GM12873 (cell line): Measurements from ENCODE around the gene ANKRD17.

Experiments
- TF ChIP-seq, protein P1 (sequence below): IDR thresholded peaks from 2 replicates; pipeline ENCODE4 v1.5.1; 2012; ENCODE audit warnings: low read depth, mild to moderate bottlenecking, moderate library complexity, low read length, control low read depth; ENCODE audit not compliant: insufficient read depth; ENCODE audit errors: missing control alignments

ANKRD17 gene

DNA sequence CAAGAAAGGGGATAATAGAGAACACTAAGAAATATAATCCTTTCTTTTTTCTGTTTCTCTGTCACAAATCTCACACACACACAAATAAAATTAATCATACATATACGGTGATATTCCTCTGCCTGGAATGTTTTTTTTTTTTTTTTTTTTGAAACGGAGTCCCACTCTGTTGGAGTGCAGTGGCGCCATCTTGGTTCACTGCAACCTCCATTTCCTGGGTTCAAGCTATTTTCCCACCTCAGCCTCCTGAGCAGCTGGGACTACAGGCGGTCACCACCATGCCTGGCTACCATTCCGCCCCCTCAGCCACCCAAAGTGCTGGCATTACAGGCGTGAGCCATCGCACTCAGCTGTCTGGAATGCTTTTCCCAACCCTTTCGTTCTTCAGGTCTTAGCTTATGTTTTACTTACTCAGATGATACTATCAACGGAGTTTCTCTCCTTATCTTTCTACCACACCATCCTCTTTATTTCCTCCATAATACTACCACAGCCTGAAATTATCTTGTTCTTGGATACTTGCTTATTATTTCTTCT lies 69.3 kb downstream of the ANKRD17 start:
- TF ChIP-seq, protein P1, sequence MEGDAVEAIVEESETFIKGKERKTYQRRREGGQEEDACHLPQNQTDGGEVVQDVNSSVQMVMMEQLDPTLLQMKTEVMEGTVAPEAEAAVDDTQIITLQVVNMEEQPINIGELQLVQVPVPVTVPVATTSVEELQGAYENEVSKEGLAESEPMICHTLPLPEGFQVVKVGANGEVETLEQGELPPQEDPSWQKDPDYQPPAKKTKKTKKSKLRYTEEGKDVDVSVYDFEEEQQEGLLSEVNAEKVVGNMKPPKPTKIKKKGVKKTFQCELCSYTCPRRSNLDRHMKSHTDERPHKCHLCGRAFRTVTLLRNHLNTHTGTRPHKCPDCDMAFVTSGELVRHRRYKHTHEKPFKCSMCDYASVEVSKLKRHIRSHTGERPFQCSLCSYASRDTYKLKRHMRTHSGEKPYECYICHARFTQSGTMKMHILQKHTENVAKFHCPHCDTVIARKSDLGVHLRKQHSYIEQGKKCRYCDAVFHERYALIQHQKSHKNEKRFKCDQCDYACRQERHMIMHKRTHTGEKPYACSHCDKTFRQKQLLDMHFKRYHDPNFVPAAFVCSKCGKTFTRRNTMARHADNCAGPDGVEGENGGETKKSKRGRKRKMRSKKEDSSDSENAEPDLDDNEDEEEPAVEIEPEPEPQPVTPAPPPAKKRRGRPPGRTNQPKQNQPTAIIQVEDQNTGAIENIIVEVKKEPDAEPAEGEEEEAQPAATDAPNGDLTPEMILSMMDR: no peak

DNA sequence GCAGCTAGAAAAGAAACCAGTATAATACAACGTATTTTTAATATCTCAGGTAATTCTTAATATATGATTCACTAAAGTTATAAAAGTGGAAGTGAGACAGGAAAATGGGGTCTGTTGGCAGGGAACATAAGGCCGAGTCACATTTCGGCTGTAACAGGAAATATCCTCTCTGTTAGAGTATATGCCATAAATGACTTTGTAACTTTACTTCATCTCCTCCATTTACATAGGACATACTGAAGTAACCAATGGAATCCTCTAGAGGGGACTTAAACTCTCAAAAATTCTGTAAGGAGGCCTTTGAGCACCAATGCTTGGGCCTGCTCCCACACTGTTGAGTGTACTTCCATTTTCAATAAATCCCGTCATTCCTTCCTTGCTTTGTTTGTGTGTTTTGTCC lies 71.3 kb downstream of the ANKRD17 start:
- TF ChIP-seq, protein P1: no peak

DNA sequence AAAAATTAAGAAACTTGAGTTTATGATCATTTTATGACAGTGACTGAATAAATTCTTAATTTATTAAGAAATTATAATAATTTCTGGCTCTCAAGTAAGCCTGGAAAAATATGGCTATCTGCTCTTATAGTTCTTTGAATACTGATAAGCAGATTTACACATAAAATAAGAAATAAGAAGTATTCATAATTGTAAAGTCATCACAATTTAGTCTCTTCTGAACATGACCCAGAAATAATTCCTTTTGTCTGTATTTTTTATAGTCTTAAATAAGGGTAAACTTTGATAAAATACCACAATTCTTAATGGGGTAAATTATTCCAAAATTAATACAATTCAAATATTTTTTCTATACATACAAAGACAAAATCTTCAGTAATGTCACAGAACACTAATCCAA lies 72.7 kb downstream of the ANKRD17 start:
- TF ChIP-seq, protein P1: no peak

DNA sequence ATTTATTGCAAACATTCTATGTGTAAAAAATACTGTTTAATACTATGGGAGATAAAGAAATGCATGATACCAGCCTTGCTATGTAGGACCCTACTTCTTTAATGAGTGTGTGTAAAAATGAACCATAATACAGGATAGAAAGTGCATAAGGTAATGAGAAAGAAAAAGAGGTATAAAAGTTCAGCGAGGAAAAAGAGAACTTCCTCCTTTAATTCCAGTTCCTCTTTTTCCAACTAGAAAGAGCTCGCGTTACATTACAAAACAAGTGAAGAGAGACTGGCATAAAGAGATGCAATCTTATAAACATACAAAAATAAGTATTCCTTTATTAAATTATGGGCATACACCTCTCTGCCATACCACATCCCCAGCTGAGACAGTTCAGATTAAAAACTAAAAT lies 77.4 kb downstream of the ANKRD17 start:
- TF ChIP-seq, protein P1: no peak

DNA sequence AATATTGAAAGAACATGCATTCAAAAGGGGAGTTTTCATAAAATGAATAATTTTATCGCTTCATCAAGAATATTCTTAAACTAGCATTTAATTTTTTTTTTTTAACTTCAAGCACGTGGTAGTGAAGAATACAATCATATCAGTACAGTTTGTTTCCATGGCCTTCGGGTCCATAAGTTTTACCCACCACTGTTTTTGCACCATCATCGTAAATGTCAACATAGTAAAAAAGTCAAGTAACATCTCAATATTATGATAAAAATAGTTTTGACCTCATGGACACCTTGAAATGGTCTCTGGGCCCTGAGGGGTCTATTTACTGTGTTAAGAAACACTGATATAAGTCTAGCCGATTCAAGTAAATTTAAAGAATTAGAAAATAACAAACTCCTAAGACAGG lies 80.2 kb downstream of the ANKRD17 start:
- TF ChIP-seq, protein P1: no peak

DNA sequence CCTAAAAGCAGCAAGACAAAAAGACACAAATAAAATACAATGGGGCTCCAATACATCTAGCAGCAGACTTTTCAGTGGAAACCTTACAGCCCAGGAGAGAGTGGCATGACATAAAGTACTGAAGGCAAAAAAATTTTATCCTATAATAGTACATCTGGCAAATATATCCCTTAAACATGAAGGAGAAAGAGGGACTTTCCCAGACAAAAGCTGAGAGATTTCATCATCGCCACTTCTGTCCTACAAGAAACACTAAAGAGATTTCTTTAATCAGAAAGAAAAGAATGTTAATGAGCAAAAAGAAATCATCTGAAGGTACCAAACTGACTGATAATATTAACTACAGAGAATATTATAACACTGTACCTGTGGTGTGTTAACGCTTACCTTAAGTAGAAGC lies 86.4 kb downstream of the ANKRD17 start:
- TF ChIP-seq, protein P1: no peak

DNA sequence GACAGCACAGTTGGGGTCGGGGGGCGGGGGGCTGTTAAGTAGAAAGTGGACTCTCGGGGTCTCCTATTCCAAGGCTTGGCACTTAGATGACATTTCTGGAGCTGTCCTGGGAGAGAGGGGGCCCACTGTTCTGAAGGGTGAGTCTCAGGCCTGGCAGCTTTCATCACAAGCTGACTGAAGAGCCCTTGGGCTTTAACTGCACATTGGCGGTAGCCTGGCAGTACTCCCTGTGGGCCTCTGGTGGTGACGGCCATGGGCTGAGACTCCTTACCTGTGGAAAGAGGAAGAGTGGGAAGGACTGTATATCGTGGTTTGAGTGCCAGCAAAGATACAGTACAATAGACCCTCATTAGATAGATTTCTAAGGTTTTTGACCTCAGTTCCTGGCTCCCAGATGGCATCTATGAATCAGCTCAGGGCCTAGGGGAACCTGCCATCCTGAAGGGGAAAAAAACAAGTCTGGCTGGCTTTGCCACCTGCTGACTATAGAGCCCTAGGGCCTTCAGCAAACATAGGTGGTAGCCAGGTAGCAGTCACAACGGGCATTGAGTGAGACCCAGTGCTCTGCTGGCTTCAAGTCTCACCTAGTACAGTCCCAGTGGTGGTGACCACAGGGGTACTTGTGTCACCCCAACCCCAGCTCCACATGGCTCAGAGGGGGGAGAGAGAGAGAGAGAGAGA lies 87.9 kb downstream of the ANKRD17 start:
- TF ChIP-seq, protein P1: no peak

DNA sequence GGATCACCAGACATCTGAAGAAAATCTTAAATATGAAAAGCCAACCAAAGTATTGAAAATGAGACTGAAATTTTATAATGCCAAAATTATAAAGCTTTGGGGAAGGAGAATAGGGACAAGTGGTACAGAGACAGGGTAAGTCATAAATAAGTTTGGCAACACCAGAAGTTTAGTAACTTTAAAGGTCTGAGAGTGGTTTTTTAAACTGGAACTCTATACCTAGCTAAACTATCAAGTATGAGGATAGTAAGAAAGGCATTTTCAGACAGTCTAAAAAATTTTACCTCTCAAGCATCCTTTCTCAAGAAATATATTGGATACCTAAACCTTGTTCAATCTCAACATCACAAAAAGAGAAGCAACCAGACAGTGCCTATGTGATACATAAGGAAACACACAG lies 92.4 kb downstream of the ANKRD17 start:
- TF ChIP-seq, protein P1: no peak
